Activated CD8-positive, alpha-beta memory T cell treated with anti-CD3 and anti-CD28 coated beads, Interleukin-2, amount 50 U/mL, for 48 hours (primary cell): ENCODE data around the gene ABHD4.

Source experiments
- DNase-seq: peaks from one replicate; pipeline ENCODE4 v3.0.0-alpha.2; 2020

ABHD4 gene

GRCh38 chr14:22598099-22598895, at the start of gene ABHD4:
Gene ABHD4, plus strand, starts transcription at chr14:22598300. Its CDS starts 7 bp downstream, at chr14:22598307.
- peak; percentile 84 for DNase-seq

DNA sequence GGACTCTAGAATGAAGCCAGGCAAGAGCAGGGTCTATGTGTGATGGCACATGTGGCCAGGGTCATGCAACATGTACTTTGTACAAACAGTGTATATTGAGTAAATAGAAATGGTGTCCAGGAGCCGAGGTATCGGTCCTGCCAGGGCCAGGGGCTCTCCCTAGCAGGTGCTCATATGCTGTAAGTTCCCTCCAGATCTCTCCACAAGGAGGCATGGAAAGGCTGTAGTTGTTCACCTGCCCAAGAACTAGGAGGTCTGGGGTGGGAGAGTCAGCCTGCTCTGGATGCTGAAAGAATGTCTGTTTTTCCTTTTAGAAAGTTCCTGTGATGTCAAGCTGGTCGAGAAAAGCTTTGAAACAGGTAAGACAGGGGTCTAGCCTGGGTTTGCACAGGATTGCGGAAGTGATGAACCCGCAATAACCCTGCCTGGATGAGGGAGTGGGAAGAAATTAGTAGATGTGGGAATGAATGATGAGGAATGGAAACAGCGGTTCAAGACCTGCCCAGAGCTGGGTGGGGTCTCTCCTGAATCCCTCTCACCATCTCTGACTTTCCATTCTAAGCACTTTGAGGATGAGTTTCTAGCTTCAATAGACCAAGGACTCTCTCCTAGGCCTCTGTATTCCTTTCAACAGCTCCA, 48.7 kb upstream of the ABHD4 start:
- peak; percentile 64 for DNase-seq

DNA sequence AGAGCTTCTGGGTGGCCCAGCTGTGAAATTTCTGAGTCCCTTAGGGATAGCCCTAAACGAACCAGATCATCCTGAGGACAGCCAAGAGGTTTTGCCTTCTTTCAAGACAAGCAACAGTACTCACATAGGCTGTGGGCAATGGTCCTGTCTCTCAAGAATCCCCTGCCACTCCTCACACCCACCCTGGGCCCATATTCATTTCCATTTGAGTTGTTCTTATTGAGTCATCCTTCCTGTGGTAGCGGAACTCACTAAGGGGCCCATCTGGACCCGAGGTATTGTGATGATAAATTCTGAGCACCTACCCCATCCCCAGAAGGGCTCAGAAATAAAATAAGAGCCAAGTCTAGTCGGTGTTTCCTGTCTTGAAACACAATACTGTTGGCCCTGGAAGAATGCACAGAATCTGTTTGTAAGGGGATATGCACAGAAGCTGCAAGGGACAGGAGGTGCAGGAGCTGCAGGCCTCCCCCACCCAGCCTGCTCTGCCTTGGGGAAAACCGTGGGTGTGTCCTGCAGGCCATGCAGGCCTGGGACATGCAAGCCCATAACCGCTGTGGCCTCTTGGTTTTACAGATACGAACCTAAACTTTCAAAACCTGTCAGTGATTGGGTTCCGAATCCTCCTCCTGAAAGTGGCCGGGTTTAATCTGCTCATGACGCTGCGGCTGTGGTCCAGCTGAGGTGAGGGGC, 48.0 kb upstream of the ABHD4 start:
- peak; percentile 82 for DNase-seq

DNA sequence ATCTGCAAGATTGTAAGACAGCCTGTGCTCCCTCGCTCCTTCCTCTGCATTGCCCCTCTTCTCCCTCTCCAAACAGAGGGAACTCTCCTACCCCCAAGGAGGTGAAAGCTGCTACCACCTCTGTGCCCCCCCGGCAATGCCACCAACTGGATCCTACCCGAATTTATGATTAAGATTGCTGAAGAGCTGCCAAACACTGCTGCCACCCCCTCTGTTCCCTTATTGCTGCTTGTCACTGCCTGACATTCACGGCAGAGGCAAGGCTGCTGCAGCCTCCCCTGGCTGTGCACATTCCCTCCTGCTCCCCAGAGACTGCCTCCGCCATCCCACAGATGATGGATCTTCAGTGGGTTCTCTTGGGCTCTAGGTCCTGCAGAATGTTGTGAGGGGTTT, 46.5 kb upstream of the ABHD4 start:
- peak; percentile 62 for DNase-seq

DNA sequence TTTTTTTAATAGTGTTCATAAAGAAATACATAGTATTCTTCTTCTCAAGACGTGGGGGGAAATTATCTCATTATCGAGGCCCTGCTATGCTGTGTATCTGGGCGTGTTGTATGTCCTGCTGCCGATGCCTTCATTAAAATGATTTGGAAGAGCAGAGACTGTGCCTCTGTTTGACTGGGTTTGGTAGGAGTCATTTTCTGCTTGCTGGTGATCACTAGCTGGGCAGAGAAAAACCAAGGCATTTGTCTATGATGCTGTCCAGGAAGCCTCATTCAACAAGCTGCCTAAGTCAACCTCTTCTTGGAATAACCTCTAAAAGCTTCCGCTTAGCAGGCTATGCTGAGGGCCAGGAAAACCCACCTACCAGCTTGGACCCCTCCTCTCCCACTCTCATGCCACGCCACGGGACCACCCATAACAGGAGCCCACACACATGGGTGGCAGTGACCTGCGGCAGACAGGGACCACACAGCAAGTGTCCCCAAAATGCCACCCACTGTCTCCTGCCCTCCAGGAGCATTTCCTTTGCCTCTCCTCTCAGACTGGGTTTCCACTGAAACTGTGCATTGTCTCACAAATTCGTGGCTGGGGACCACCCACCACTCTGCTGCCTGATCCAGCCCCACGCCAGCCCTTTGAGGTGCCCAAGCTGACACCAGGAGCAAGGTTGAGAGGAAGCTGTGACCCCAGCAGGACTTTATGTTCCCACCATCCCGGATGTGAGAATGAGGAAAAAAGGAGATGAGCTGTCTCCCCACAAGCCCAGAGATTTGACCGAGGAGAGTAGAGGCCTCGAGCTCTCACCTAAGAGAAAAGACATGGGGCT, 45.9 kb upstream of the ABHD4 start:
- DNase-seq, result peak; percentile 73

- no peak for DNase-seq
These were observed 45.3 kb upstream of the ABHD4 start for GRCh38 chr14:22552827-22553076.

DNA sequence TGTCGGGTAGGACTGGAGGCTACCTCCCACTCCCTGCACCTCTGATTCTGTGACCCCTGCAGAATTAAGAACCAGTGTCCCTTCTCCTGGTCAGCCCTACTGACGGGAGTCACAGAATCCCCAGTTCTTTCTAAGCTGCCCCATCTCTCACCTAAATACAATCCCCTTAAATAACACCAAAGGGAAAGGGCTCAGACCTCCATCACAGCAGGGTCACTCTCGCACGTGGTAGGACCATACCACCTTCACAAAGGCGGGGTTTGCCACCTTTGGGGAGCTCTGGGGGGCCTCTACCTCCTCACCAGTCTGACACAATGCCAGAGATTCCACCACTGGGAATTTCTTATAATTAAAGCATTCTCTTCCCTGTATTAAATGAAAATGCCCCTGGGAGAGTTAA, 44.7 kb upstream of the ABHD4 start:
- peak; percentile 62 for DNase-seq

DNA sequence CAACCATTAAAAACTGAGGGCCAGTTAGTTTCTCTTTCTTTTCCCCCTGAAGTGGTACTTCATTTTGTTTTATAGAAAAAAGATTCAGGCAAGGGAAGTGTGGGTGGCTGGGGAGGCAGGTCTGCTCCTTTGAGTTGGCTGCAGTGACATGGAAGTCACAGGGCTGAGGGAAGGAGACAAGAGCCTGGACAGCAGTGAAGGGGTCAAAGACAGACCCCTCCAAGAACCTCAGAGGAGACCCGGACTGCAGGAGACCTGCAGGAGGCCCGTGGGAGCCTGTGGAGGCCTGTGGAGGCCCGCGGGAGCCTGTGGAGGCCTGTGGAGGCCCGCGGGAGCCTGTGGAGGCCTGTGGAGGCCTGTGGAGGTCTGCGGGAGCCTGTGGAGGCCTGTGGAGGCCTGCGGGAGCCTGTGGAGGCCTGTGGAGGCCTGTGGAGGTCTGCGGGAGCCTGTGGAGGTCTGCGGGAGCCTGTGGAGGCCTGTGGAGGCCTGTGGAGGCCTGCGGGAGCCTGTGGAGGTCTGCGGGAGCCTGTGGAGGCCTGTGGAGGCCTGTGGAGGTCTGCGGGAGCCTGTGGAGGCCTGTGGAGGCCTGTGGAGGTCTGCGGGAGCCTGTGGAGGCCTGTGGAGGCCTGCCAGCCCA, 44.1 kb upstream of the ABHD4 start:
- DNase-seq, result peak; percentile 79

DNA sequence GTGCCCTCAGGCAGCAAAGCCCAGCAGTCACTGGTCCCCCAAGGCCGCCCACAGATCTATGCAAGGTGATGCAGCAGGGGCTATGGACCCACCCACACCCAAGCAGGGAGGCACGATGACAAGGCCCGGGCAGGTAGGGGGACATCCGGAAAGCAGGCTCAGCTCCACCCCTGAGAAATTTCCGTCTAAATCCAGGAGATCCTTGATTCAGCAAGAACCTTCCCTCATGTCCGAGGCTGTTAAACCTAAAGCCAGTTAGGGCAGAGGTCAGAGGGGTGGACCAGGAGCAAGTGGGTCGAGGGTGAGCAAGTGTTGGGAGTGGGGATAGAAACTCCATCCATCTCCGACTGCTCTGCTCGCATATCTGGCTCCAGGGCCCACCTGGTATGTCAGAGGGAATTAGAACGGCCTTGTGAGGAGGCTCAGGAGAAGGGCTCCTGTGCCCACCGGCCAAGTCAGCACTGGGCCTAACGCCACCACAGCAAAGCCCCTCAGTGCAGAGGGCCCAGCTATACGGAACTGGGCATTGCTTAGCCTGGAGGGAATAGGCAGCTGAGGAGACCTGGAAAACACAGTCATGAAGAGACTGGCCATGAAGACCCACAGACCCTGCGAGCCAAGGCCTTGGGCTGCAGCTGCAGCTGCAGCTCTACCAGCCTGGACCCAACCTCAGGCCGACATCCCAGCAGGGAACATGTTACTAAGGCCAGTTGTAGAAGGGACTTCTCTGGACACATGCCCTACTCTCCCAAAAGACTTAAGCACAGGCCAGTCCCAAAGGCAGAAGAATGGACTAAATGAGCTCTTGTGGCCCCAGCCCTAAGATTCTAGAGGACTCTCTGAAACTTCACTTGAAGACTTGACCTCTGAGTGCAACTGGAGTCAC, 43.4 kb upstream of the ABHD4 start:
- DNase-seq, result peak; percentile 76

- DNase-seq, result peak; percentile 82
These were observed 42.6 kb upstream of the ABHD4 start for GRCh38 chr14:22555384-22556011.

- peak; percentile 94 for DNase-seq
These were observed 41.8 kb upstream of the ABHD4 start for GRCh38 chr14:22556021-22556989.

DNA sequence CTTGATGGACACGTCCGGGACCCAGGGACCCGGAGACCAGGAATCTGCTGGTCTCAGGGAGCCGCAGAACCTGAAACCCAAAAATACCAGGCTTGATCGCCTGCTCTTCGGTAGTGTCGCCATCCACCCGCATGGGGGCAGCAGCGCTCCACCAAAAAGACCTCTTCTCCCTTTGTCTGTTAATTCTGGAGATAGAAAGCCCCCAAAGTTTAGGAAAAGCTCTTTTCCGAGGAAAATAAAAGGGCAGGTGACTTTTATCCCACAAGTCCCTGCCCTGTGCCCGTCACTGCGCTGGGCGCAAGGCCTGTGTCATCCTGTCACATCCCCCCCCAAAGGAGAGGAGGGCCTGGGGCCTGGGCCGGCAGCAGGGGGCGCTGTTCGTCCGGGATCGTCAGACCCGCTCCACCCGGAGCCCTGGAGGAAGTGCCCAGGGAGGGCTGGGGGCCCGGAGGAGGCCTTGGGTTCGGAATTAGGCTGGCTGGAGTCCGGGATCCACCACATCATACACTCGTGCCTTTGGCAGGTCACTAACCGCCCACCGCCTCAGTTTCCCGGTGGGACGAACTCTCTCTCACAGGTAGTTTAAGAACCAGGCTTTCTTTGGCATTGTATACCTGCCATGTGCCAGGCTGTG, 41.0 kb upstream of the ABHD4 start:
- DNase-seq, result peak; percentile 99

- peak; percentile 59 for DNase-seq
These were observed 40.3 kb upstream of the ABHD4 start for GRCh38 chr14:22557846-22558220.

DNA sequence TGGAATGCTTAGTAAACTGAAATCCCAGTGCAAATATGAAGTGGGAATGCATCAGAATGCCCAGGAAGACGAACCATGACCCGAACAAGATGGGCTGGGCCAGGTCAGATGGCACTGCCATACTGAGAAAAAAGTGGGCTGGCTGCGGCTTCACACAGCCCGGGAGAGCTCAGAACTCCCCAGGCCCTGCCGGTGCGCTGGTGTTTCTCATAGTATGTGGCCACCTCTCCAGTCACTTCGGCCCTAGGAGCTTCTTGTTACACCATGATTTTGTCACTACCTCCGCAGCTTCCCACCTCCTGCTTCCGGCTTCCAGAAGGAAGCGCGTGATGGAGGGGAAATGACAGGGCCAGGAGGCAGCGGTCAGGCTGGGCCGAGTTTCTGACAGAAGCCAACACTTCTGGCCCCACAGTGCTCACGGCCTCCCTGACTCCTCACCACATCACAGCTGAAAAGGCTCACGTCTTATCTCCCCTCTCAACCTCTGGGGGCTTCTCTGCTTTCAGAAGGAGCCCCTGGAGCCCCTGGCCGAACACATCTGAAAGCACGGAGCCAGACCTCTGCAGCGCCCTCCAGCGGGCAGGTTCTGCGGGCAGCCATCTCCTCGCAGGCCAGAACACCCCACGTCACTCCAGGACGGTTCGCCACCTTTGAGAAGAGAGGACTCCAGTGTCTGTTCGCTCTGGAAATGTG, 39.7 kb upstream of the ABHD4 start:
- peak; percentile 91 for DNase-seq

DNA sequence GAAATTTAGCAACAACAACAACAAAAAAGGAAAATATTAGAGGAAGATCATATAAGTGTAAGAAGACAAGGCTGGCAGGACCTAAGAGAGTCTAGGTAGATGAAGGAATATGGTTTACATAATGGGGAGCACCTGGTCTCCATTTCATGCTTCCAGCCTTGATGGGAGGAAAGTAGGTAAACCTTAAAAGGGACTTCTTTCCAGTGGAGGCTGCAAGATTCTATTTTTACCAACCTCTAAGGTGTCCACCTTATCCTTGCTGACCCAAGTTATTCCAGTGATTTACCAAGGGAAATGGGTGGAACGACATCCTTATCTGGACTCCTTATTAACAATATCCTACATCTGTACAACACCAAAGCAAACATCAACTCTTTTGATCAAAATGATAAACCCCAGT, 39.1 kb upstream of the ABHD4 start:
- no peak for DNase-seq

- peak; percentile 71 for DNase-seq
These were observed 37.3 kb upstream of the ABHD4 start for GRCh38 chr14:22560662-22561365.

DNA sequence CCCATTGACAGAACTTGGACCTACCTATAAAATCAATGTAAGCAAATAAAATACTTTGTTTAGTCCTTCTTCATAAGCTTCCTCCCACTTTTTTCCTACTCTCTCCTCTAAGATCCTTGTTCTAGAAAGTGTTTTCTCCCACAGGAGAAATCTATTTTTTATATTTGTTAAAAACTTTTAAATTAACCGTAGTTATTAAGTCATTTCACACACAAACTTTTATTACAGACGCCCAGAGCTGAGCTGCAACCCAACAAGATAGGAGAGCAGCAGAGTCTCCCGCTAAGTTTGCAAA, 36.8 kb upstream of the ABHD4 start:
- no peak for DNase-seq
